ENCODE data around the gene KRT80. TPM values are rescaled to one million over a fixed set of nuclear protein-coding genes. Genes with fewer than 3 reads are reported as not detected.
"Not testable (repeated sequence)": the region's sequence is repeated elsewhere in the genome, so short reads cannot be mapped to it uniquely, and the experiment has no call there.

Gene KRT80
- not detected for total RNA-seq
- long read RNA-seq = 0 reads

DNA sequence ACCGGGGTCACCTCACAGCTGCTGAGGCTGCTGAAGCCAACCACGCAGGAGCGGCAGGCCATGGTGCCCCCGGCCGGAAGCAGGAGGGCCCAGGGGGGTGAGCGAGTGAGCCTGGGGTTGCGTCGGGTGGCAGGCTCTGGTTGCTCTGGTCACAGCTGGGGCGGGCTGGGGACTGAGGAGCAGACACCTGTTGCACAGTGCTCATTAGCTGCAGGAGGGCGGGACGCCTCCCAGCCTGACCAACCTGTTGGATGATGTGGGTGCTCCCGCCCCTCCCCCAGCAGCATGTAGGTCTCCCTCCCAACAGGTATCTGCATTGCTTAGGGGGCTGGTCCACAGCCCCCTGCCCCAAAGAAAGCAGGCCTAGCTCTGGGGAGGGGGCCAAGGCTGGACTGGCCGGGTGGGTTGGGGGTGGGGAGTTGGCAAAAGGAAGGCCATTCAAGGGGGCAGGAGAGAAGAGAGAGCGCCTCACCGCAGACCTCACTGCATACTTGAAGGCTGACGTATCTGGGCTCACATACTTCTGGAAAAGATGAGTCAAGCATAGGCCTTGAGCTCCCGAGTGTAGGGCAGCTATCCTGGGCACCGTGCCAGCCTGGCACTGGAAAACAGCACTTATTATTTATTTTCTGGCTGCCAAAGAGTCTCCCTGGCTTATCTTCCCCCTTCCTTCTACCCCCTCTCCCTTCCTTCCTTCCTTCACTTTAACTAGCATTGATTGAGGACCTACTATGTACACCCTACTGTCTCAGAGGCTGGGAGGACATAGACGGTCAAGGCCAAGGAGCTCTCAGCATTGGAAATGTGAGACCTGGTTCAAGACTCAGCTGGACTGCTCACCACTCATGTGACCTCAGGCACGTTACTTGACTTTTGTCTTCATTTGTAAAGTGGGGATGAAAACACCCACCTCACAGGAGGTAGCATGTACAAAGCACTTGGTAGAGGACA, at the start of gene KRT80:
TSS of gene KRT80 (minus strand) at position 174 of the 951 bp plus-strand sequence. CDS start at position 62, 112 bp downstream.
- DNase-seq (peak; percentile 90), ATAC-seq (ENCODE audit: poor library complexity) (peak; percentile 91)
- intact Hi-C loops (cut with DNase I) = no loop called here

DNA sequence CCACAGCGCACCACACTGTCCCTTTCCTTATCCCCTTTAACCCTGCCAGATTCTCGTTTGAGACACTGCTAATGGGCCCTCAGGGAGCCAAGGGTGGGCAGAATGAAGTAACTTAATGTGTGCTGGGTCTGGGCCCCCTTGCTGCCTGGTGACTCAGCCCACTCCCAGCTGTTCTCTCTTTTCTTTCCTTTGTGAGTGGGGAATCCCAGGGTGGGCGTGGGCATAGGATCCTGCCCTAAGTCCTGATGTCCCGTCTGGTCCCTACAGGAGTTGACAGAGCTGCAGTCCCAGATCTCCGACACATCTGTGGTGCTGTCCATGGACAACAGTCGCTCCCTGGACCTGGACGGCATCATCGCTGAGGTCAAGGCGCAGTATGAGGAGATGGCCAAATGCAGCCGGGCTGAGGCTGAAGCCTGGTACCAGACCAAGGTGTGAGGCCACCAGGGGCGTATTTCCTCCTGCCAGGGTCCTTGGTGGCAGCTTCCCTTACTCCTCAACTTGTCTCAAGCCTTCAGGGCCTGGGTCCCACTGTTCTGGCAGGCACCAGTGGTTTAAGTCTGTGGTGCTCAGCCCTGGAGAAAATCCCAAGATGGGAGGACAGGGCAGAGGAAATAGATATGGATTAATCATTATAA, 49.5 kb upstream of the KRT80 start:
- intact Hi-C loops (cut with DNase I) = no loop called here
- no peak for DNase-seq
- ATAC-seq (ENCODE audit: poor library complexity) = no peak

DNA sequence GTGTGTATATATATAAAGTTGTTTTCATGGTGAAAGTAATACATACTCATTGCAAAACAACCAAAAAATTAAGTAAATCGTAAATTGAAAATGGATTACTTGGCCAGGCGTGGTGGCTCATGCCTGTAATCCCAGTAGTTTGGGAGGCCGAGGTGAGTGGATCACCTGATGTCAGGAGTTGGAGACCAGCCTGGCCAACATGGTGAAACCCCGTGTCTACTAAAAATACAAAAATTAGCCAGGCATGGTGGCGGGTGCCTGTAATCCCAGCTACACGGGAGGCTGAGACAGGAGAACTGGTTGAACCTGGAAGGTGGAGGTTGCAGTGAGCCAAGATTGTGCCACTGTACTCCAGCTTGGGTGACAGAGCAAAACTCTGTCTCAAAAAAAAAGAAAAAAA, 48.4 kb upstream of the KRT80 start:
- ATAC-seq (ENCODE audit: poor library complexity); intact Hi-C loops (cut with DNase I); DNase-seq: not testable (repeated sequence)

DNA sequence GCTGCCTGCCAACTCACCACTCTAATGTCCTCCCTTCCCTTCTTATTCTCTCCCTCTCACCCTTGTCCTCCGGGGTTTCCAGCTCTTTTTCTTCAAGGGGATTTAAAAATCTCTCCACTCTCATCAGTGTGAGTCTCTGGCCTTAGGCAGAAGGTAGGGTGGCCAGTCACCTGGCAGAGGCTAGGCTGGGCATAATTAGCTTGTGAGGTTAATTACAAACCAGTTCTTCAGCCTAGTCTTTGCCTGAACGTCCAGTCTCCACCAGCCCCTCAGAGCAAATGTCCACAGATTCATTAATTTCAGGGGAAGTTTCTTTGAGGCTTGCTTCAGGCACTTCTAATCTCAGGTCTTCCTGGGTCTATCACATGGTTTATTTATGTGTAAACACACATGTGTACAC, 48.0 kb upstream of the KRT80 start:
- intact Hi-C loops (cut with DNase I) = no loop called here
- ATAC-seq (ENCODE audit: poor library complexity) = no peak
- DNase-seq = no peak

DNA sequence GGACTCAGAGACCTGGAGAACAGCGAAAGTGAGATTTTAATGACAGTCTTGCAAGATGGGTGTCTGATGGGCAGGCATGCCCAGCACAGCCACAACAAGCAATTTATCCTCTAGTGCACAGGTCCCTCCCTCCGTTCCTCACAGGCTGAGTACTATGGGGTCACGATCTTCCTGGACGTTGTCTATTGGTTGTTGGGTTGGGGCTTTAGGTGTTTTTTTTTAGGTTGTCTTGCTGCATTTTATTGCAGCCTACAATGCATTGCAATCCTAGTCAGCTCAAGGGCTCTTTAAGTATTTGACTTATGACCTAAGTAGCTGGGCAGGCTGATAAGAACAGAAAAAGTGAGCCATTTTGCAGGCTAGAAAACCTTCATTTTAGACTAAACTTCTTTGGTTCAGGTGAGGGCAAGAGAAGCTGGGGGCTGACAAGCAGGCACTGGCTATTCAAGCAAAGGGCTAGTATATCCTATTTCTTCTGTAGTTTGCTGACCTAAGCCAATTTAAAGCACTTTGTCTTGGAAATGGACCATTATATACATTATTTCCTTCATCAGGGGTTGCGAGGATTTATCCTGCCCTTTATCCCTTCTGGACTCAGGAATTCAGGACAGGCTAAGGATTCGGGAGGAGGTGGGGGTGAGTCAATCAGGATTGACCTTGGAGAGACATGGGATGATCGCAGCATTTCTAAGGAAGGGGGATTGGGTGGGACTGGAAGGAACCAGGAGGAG, 47.3 kb upstream of the KRT80 start:
- ATAC-seq (ENCODE audit: poor library complexity) (no peak), DNase-seq (no peak)
- intact Hi-C loops (cut with DNase I) = no loop called here

DNA sequence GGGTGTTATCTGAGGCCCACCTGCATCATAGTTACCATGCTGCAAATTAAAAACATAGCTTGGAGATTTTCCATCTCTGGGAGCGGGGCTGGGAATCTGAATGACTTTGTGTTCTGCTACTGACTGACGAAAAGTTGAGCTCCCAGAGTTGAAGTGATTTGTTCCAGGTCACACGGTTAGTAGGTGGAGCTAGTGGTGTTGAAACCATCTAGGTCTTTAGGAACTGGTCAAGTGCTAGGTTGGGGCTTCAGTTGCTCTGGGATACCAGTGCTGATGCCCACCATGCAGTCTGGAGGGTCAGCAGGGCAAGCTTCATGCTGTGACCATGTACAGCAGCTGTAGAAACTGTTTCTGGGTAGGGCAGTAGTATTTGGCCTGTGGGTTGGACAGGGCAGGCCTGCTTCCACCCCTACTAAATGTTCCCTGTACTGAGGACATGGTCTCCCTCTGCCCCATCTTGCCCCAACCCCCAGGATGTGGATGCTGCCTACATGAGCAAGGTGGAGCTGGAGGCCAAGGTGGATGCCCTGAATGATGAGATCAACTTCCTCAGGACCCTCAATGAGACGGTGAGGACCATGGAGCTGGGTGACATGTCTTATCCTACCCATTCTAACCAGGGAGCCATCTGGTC, 46.5 kb upstream of the KRT80 start:
- DNase-seq = no peak
- no peak for ATAC-seq (ENCODE audit: poor library complexity)
- intact Hi-C loops (cut with DNase I) = no loop called here

DNA sequence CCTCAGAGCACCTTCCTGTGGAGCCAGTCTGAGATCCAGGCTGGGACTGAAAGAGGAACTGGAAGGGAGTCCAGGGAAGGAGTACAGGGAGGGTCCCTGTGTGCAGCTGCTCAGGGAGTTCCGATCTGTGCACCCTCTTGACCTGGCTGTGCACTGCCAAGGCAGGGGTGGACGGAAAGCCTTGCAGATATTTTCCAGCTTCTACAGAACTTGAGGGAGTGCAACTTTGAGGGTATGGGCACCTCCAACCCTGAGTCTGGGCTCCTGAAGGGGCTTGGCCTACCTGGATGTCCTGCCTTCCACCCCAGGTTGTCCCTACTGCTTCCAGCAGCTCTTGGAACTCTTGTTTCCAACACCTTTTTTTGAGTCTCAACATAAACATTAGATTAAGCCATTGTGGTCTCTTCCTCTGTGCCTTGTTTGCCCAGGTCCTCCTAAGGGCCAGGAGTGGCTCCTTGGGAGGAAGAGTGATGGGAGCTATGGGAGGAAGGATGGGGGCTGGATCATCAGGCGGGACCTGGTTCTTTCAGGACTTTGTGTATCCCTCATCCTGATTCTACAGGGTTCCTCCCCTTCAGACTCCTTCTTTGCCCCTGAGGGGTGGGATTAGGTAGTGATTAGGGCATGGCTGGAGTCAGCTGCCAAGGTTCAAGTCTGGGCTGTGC, 44.7 kb upstream of the KRT80 start:
- intact Hi-C loops (cut with DNase I) = no loop called here
- no peak for ATAC-seq (ENCODE audit: poor library complexity)
- DNase-seq = no peak

DNA sequence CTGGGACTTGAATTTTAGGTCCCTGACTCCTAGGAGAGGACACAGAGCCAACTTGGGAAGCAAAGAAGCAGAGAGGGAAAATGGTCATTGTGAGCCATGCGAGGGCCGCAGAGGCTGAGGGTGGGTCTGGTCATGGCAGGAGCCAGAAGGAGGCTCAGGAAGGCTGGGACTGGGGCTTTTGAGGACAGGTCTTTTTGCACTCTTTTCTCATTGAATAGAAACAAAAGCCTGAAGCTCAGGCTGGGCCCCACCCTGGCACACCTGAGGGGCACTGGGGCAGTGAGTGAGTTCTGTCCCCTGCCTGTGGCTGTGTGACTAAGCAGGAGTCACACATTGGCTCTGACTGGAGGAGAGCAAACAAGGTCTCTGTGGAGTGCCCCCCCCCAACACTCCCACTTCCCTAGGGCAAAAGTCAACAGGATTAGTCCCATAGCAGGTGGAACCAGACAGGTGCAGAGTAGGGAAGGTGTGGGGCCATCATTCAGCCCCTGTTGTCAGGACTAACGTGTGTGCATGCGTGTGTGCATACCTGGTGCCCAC, 44.1 kb upstream of the KRT80 start:
- no peak for ATAC-seq (ENCODE audit: poor library complexity)

DNA sequence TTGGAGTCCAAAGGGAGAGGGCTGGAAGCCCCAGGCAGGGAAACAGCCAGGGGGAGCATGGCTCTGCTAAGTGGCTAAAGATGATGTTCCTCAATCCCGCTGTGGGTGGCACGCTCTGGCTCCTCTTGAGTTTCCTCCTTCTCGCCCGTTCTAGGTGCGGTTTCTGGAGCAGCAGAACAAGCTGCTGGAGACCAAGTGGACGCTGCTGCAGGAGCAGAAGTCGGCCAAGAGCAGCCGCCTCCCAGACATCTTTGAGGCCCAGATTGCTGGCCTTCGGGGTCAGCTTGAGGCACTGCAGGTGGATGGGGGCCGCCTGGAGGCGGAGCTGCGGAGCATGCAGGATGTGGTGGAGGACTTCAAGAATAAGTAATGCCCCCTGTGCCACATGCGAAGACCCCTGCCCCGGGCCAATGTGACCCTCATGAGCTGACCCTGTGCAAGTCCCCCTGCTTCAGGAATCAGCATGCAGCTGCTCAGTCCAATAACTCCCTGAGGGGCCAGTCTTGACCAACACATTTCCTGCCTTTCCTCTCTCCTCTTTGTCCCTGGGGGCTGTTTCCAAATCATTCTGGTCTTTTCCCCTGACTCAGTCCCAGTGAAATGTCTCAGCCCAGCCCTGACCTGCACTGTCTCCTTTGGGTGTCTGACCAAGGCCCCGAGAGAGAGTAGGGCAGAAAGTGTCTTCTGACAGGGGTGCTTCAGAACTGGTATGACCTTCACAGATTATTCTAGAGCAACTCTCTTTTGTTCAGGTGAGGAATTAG, 43.4 kb upstream of the KRT80 start:
- DNase-seq = peak; percentile 37
- ATAC-seq (ENCODE audit: poor library complexity) = no peak
- intact Hi-C loops (cut with DNase I) = no loop called here

More for the DNA sequence above, 44.1 kb upstream of the KRT80 start:
- intact Hi-C loops (cut with DNase I) = no loop called here
- DNase-seq = no peak

DNA sequence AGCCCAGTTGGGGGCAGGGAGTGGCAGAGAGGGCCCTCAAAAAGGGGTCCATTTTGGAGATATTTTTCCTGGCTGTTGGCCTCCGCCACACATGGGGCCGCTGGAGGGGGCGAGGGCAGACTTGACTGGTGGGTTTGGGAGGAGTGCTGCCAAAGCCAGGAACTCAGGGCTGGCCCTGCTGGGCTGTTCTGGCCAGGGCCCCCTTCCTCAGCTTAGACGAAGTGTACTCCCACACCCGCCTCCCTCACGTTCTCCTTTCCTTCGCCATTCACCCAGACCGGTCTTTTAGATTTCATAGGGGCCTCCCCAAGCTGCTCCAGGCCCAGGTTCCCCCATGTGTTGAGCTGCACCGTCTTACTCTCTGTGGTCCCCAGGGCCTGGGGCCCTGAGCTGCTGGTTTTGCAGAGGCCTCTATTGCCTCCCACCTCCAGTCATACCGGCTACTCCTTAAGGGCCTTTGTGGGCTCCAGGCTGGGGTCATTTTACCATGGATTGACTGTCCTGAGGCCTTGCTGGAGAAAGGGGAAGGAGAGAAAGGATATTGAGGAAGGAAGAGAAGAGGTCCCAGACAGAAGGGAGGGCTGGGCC, 42.5 kb upstream of the KRT80 start:
- no peak for DNase-seq
- intact Hi-C loops (cut with DNase I) = no loop called here
- ATAC-seq (ENCODE audit: poor library complexity) = no peak

DNA sequence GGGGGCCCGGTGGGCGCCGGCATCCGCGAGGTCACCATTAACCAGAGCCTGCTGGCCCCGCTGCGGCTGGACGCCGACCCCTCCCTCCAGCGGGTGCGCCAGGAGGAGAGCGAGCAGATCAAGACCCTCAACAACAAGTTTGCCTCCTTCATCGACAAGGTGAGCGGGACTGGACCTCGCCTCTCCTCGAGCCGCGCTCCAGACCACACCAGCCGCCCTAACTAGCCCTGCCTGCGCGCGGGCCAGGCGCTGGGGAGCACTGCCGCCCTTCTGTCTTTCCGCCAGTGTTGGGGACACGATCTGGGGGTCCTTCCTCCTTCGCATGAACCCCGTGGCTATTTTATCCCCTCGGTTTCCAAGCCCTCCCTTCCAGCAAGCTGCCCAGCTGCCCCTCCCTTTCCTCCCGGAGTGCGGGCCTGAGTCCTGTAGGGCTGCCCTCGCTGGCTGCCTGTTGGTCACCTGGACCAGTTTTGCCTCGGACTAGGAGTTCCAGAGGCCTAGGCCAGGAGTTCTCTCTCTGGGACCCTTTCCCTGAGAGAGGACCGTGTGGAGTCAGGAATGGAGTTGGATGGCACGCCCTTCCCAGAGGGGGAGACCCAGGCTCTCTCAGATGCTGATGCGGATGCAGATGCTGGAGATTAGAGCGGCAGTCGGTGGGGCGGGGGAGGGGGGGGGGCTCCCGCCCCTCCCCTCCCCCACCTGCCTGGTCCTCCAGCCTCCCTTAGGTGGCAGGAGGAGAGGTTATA, 41.8 kb upstream of the KRT80 start:
- intact Hi-C loops (cut with DNase I) = no loop called here
- DNase-seq (no peak), ATAC-seq (ENCODE audit: poor library complexity) (no peak)

DNA sequence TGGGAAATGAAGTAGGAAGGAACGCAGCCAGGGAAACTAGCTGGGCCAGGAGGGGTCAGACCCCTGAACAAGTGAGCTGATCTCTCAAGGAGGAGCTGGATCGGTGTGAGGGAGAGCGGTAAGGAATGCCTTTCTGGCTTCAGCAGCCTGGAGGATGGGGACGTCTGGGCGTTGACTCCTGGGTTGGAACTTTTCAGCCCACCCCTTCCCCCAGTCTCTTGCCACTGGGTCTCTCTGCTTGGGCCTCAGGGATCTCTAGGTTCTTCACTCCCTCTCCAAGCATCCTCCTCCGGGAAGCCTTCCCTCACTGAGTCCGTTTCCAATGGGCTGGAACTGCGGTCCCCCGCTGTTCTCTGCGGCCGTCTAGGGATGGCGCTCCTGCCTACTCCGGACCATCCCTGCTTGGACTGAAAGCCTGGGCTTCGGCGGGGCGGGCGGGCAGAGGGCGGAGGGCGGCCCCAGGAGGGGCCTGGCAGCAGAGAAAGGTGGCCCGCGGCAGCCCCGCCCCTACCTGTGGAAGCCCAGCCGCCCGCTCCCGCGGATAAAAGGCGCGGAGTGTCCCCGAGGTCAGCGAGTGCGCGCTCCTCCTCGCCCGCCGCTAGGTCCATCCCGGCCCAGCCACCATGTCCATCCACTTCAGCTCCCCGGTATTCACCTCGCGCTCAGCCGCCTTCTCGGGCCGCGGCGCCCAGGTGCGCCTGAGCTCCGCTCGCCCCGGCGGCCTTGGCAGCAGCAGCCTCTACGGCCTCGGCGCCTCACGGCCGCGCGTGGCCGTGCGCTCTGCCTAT, 41.1 kb upstream of the KRT80 start, which contains the start of gene KRT7:
TSS of gene KRT7 (plus strand) at position 570 of the 788 bp plus-strand sequence. CDS start at position 624, 54 bp downstream.
- ATAC-seq (ENCODE audit: poor library complexity) (no peak), DNase-seq (no peak)
- intact Hi-C loops (cut with DNase I) = no loop called here

DNA sequence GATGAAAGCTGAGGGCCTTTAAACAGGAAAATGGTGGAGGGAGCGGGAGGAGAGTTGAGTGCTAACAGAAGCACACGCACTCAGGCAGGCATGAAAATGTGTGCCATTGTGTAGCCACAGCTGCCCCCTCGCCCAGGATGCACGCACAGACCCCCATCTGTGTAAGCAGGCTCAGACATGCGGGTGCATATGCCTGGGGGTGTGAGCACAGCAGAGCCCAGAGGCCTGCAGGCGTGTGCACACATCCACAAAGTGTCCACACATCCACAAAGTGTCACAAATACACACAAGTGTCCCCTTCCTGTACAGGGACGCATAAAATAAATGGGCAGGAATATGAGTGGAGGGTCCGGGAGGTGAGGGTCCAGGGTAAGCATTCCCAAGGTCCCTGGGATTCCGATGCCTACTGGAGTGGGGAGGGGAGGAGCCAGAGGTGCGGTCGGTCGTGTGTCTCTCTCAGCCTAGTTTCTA, 40.4 kb upstream of the KRT80 start:
- DNase-seq (no peak), ATAC-seq (ENCODE audit: poor library complexity) (no peak)
- intact Hi-C loops (cut with DNase I) = no loop called here

DNA sequence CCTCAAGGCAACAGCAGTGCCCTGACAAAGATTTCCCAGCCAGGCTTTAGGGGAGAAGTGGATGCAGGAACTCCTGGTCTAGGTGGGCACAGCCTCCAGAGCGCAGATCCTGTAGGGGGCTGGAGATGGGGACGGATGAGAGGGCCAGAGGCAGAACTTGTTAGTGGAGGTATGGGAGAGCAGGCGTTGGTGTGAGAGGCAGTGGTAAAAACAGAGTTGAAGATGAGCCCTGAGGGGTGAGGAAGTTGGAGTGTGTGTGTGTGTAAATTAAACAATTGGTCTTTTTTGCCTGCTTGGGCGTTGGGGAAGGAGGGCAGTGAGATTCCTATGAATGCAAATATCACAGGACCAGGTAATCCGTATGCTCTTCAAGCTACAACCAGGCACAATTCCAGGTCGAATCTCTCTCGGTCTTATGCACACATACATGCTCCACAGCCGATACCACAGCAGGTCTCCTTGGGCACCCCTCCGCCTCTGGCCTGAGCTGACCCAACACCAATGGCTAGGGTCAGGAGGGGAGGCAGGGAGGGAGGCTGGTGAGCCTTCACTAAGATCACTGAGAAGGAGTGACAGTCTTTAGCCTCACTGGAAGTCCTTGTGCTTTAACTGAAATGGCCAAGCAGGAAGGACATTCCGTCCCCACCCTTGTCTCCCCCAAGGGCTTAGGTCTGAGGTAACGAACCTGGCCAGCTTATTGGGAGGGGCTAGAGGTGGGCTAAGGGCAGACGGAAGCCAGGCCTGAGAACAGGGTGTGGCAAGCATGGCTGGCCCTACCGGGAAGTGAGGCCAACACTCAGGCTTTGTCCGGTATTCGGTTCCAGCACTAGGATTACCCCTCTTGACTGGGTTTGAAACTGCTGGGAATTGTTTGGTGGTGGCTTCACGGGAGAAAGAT, 39.7 kb upstream of the KRT80 start:
- DNase-seq (peak; percentile 40), ATAC-seq (ENCODE audit: poor library complexity) (no peak)
- intact Hi-C loops (cut with DNase I) = no loop called here
